ENCODE data around the gene ANKS3.

Gene ANKS3

DNA sequence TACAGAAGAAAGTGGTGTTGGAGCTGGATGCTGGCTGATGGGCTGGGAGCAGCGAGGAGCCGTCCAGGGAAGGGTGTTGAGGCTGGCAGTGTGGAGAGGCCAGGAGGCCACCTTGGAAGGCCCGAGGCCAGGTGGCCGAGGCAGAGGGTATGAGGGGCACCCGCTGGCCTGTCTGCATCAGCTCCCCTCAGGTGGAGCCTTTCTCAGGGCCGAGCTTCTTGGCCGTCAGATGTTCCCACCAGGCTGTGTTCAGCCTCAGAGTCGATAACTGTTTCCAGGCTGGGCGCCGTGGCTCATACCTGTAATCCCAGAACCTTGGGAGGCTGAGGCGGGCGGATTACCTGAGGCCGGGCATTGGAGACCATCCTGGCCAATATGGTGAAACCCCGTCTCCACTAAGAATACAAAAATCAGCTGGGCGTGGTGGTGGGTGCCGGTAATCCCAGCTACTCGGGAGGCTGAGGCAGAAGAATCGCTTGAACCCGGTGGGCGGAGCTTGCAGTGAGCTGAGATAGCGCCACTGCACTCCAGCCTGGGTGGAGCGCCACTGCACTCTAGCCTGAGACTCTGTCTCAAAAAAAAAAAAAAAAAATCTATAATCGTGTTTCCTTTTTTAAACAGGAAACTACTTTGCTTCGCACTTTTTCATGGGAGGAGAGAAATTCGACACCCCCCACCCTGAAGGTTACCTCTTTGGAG, 84.2 kb downstream of the ANKS3 start:
- DNase-seq (ENCODE audit: low read depth in 2 of 2), result no peak

DNA sequence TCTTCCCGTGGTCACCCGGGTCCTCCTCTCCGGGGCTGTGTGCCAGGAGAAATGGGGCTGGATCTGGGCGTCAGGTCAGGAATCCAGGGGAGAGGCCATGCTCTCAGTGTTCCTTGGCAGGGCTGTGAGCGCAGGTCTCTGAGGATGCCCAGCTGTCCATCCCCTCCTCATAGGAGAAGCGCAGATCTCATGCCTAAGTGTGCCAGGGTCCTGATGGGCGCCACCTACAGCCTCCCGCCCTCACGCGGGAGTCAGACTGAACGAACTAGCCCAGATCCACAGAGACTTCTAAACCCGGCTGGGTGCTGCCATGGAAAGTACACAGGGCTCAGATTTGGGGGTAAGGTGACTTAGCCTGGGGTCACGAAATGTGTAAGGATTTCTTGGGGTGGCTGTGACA, 85.2 kb downstream of the ANKS3 start:
- no peak for DNase-seq (ENCODE audit: low read depth in 2 of 2)

DNA sequence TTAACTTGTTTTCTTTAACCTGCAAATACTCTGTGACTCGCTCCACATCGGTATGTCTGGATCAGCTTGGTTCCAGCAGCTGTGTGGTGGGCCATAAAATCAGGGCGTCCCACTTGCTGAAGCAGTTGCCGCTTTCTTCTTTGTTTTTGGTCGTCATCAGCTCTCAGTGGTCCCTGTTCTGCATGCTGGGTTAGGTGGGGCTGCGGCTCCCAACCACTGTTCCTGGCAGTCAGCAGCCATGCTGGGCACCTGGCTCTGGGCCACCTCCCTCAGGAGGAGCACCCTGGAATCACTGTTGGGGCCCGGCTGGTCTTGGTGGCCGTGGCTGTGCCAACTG, 86.5 kb downstream of the ANKS3 start:
- DNase-seq (ENCODE audit: low read depth in 2 of 2), result no peak

DNA sequence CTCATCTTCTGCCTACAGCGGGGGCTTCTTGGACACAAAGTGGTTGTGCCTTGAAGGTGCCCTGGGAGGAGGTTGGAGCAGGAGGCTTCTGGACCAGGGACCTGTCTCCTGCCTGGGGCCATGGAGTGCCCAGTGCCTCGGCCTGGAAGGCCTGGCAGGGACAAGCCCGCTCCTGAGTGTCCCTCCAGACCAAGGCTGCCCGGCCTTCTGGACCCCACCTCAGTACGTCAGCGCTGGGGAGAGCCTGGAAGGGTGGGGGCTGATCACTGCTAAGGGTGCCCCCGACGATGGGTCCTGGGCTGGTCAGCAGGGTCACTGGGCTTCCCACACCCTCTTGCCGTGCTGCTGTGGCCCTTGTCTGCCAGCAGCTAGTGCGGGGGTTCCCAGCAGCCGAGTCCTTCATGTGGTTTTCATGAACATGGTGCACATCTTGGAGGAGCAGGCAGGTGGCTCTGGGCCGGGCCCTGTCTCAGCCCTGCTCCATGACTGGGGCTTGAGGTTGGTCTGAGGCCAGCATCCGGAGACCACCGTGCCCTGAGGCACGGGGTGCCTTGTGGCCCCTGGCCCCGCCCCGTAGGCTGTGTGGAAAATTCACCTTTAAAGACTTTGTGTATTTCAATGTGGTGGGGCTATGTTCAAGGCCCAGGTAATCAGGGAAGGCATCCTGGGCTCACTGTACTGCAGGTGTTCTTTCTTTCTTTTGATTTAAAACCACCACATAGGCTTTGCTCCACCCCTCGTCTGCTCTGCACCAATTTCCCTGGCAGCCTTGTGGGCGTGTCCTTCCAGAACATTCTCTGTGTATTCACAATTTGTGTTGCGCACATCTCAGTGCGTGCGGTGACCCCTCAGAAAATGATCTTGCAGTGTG, 87.1 kb downstream of the ANKS3 start:
- no peak for DNase-seq (ENCODE audit: low read depth in 2 of 2)

Data from fibroblast of skin of left quadriceps (primary cell).